ENCODE results near the gene LEMD1.

- TF ChIP-seq POLR2AphosphoS5 (IDR thresholded peaks at IDR 0.05) (no peak), CTCF (IDR thresholded peaks at IDR 0.05 in 8 of 11, conservative IDR thresholded peaks at IDR 0.05 in 3 of 11) (no peak)
These were observed 89.7 kb downstream of the LEMD1 start for GRCh38 chr1:205332015-205332791.

Data from spleen (tissue), 7 donors.